HG02571 (cell line): ENCODE results near the gene TEX264.

Experiments
- ATAC-seq: cut with Tn5 transposase; IDR thresholded peaks from one replicate; pipeline ENCODE4 v1.9.1; 2021; ENCODE audit warnings: mild to moderate bottlenecking, moderate library complexity; ENCODE audit not compliant: unreplicated experiment

Gene TEX264

GRCh38 chr3:51691949-51692348 is 20.9 kb downstream of the TEX264 start:
- no peak for ATAC-seq

DNA sequence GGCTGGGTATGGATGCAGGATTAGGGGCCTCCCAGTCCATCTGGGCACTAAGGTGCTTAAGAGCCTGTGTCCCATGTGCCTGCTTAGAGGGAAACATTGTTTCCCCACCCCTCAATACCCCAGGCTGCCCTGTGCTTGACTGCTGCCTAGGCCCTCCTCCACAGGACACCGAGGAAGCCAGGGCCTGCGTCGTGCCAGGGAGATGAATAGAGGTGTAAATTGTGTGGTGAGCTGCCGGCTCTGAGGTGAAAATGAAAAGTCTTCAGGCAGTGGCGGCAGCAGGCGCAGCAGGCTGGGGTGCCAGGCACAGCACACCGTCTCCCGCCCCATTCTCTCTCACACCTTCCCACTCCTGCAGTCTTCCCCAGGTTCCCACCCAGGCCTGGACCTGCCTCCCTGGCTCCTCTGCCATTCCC is 21.9 kb downstream of the TEX264 start:
- no peak for ATAC-seq

DNA sequence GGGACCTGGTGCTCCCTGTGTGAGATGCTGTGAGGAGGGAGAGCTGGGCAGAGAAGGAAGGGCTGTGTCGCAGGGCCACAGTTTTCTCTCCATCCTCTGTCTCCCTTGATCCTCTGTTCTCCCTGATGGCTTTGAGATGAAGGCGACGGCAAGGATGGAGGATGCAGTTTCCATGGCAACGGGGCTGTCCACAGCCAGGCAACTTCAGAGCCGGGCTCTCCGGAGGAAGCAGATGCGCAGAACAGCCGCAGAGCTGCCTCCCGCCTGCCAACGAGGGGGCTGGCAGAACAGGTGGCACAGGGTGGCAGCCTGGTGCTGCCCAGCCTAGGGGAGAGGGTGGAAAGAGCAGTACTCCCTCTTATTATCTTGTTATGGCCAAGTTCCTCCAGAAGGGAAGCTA is 25.9 kb downstream of the TEX264 start:
- ATAC-seq: no peak

GRCh38 chr3:51698209-51698608 is 27.2 kb downstream of the TEX264 start:
- ATAC-seq: no peak

- no peak for ATAC-seq
Observed at GRCh38 chr3:51700403-51700802, 29.4 kb downstream of the TEX264 start.

DNA sequence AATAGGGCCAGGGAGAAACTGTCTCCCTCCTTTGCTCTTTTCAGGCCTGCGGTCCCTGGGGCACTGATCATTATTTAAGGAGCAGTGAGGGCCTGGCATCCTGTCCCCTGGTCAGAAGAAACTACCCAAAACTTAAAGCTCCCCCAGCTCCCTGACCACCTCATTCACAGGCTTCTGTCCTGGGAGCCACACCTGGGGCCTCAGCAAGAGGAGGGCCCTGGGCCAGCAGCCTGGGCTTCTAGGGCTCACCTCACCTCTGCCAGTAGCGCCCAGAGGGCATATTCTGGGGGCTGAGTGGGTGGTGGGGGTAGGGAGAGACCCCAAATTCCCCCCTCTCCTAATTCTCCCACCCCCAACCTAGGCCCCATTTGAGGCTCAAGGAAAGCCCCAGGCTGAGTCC is 31.1 kb downstream of the TEX264 start:
- no peak for ATAC-seq

GRCh38 chr3:51703068-51703760 is 32.2 kb downstream of the TEX264 start:
- no peak for ATAC-seq

DNA sequence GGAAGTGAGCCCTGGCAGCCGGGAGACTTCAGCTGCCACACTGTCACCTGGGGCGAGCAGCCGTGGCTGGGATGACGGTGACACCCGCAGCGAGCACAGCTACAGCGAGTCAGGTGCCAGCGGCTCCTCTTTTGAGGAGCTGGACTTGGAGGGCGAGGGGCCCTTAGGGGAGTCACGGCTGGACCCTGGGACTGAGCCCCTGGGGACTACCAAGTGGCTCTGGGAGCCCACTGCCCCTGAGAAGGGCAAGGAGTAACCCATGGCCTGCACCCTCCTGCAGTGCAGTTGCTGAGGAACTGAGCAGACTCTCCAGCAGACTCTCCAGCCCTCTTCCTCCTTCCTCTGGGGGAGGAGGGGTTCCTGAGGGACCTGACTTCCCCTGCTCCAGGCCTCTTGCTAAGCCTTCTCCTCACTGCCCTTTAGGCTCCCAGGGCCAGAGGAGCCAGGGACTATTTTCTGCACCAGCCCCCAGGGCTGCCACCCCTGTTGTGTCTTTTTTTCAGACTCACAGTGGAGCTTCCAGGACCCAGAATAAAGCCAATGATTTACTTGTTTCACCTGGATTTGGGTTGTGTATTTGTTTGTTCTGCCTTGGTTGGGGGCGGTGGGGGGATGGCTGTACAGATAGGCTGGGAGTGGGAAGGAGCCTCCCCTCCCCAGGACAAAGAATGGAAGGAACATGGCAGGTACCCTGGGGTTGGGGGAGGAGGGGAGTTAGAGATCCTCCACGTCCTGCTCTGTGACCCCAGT is 32.9 kb downstream of the TEX264 start:
- no peak for ATAC-seq

GRCh38 chr3:51704511-51704950 is 33.5 kb downstream of the TEX264 start:
- ATAC-seq: no peak

- ATAC-seq: no peak
Observed at GRCh38 chr3:51705276-51706020, 34.4 kb downstream of the TEX264 start.

- no peak for ATAC-seq
Observed at GRCh38 chr3:51706021-51706485, 35.0 kb downstream of the TEX264 start.

- no peak for ATAC-seq
Observed at GRCh38 chr3:51706788-51707731, 36.0 kb downstream of the TEX264 start, which contains the start of gene GRM2. Gene GRM2, plus strand, starts transcription at chr3:51707068. Its CDS starts 1,916 bp downstream, at chr3:51708984.

DNA sequence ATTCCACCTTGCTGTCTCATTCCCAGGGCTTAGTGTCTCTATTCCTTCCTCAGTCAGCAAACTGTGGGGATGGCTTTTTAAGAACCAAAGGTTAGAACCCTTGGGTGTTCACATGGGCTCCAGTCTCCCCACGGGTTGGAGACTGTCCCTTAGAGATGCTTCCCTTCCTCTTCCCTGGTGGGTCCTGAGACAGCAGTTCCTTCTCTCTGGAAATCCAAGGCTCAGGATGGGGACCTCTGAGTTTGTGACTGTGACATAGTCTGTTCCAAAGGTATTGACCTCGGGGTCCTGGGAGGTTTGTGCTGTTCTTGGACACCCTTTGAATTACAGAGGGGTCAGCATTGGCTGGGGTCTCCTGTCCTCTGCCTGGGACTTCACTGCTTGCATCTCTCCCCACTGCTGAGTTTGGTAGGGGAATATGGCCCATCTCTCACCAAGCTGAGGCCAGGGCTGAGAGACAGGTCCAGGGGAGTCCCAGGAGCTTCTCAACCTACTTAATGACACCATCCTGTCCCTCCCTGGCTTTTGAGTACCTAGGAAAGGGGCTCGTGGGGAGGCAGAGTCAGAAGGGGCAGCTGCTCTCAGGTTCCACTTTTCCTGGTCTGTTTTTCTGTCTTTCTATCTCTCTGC is 37.3 kb downstream of the TEX264 start:
- ATAC-seq: no peak

GRCh38 chr3:51709004-51709420 is 38.0 kb downstream of the TEX264 start:
- no peak for ATAC-seq

GRCh38 chr3:51709675-51710074 is 38.6 kb downstream of the TEX264 start:
- ATAC-seq: no peak

- ATAC-seq: no peak
Observed at GRCh38 chr3:51710631-51711351, 39.7 kb downstream of the TEX264 start.

DNA sequence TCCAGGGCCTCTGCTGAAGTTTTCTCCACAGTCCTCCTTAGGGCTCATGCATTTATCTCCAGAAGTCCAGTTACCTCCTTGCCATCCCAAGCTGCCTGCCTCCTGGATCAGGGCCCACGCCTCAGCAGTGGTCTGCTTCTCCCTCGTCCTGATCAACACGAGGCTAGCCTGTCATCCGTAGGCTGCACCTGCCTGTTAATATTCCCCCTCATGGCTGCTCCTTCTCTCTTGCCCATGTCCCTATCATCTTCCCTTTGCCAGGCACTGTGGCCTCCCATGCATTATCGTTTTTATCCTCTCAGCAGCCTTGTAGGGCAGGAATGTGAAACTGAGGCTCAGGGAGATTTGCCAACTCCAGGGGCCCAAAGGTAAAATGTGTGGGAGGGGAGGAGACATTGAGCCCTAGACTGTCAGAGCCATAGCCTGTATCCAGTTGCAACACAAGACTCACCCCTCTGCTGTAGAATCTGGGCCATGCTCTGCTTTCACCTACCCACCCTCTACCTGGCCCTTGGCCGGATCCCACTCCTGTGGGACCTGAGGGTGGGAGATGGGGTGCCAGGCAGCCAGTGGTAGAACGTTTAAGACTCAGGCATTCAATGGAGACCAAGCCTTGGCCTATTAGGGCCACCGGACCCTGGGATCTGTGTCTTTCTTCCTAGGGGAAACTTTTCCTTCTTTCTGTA is 40.4 kb downstream of the TEX264 start:
- ATAC-seq: no peak

- no peak for ATAC-seq
Observed at GRCh38 chr3:51712038-51712420, 41.0 kb downstream of the TEX264 start.

DNA sequence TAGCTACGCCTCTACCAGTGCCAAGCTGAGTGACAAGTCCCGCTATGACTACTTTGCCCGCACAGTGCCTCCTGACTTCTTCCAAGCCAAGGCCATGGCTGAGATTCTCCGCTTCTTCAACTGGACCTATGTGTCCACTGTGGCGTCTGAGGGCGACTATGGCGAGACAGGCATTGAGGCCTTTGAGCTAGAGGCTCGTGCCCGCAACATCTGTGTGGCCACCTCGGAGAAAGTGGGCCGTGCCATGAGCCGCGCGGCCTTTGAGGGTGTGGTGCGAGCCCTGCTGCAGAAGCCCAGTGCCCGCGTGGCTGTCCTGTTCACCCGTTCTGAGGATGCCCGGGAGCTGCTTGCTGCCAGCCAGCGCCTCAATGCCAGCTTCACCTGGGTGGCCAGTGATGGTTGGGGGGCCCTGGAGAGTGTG is 41.5 kb downstream of the TEX264 start:
- no peak for ATAC-seq
